HG03064 (cell line): ENCODE results near the gene CABLES1.
A peak's percentile ranks its signal among the peaks of the same experiment; 100 is the strongest.

Source experiments
- ATAC-seq: cut with Tn5 transposase; IDR thresholded peaks from one replicate; pipeline ENCODE4 v1.9.1; 2021; ENCODE audit warnings: low read depth; ENCODE audit not compliant: unreplicated experiment

CABLES1 gene

DNA sequence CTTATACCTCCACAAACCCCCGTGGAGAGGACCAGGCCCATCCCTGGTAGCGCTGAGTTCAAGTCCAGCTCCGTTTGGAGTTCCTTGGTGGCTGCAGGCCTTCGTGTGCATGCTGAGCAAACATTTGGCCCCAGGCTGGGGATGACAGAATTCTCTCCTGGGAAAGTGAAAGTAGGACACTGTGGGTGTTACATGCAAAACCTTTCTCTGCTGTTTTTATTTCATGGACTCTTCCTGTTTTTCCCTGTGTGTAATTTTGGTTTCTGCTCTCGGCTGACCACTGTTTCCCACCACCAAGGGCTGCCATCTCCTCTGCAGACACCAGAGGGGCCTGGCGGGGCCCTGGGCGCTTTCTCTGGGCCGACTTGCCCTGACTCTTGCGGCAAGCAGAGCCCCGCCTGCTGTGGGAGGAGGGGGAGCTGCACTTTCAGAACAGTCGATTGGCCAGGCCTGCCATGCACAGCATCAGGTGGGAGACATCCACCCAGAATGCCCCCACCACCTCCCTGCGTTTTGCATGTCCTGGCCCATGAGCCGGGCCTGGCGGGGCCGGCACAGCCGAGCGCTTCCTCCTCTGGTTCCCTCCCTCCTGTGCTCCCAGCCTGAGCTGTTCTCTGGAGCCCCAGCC lies 102.4 kb downstream of the CABLES1 start:
- ATAC-seq, result no peak

DNA sequence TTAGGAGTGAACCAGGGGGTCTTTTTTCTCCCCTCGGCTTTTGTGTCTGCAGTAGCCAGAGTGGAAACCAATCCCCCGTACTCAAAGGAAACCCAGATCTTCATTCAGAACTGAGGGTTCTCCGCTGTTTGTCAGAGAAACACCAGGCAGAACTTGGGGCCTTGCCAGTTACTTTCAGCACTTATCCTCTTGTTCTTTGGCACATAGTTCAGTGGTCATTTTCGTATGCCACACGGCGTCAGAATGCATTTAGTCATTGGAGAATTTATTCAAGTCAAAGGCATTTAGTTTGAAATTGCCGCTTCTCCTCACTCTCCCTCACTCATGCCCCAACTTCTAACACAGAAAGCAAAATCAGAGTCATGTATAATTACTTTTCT lies 102.9 kb downstream of the CABLES1 start:
- ATAC-seq, result no peak

DNA sequence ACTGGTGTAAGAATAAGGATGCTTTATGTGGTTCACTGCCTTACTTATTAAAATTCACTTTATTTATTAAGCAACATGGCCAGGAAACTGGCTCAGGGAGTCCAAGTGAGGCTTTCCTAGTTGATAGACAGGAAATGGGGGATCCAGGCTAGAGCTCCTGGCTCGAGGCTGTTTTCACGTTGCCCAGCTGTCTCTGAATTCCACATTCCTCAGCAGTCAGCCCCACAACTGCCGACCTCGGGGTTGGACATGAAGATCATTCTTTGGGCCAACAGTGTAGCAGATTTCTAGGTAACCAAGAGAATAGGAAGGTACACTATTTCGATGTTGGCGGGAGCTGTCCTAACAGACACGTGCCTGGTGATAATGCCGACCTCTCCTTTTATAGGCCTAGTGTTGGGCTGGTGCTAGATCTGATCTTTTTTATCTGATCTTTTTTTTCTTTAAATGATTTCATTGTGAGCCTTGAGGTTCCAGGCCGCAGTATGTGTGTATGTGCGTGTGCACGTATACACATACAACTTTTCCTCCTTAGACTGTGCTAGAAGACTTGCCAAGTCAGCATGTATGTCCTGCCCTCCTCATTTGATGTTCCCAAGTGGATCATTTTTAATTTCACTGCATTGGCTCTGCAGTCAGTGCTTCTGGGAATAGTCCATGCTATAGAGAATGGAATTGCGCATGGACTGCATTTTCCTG lies 103.5 kb downstream of the CABLES1 start:
- ATAC-seq, result no peak

- no peak for ATAC-seq
Measured at GRCh38 chr18:23239350-23239692, 104.0 kb downstream of the CABLES1 start.

GRCh38 chr18:23239885-23240608 lies 104.8 kb downstream of the CABLES1 start:
- no peak for ATAC-seq

- ATAC-seq, result no peak
Measured at GRCh38 chr18:23240609-23240930, 105.3 kb downstream of the CABLES1 start.

GRCh38 chr18:23241833-23242496 lies 106.7 kb downstream of the CABLES1 start:
- peak; percentile 82 for ATAC-seq

GRCh38 chr18:23243178-23243577 lies 107.9 kb downstream of the CABLES1 start:
- ATAC-seq, result no peak

- ATAC-seq, result no peak
Measured at GRCh38 chr18:23243816-23244215, 108.5 kb downstream of the CABLES1 start.

- no peak for ATAC-seq
Measured at GRCh38 chr18:23244401-23244800, 109.1 kb downstream of the CABLES1 start.

GRCh38 chr18:23245461-23245860 lies 110.2 kb downstream of the CABLES1 start:
- no peak for ATAC-seq

DNA sequence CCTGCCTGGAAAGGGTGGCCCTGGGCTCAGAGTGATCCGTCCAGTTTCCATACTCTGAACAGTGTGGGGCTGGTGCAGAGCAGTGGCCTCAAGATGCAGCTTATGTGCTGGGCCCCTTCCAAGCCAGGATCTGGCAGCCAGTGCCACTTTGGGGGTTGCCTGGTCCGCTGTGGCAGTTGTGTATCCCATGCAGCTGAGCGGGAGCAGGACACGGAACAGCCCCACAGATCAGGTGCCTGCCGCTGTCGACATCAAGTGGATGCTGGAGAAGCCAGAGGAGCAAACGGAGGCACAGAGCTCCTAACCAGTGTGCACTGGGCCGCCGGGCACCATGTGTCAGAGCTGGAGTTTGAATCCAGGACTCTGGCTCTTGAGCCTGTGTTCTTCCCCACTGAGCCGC lies 112.0 kb downstream of the CABLES1 start:
- no peak for ATAC-seq

GRCh38 chr18:23247896-23248295 lies 112.6 kb downstream of the CABLES1 start:
- ATAC-seq, result no peak

DNA sequence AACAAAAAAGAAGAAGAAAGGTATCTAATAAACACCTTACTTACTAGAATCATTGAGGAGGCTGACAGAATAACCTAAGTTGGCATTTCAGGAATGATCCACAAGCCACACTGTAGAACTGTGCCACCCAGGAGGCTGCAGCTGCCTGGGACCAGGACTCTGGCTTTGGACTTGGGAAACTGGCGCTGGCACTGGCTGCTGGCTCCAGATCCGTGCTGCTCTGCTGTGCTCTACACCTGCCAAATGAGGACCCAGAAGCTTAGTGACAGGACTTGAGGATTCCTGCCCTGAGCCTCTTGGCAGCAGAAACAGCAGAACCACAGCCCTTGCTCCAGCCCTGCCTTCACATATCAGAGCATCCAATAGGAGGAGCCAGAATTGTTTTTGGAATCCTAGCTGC lies 113.5 kb downstream of the CABLES1 start:
- no peak for ATAC-seq

GRCh38 chr18:23249348-23249747 lies 114.1 kb downstream of the CABLES1 start:
- no peak for ATAC-seq

- no peak for ATAC-seq
Measured at GRCh38 chr18:23250893-23251656, 115.8 kb downstream of the CABLES1 start.

- no peak for ATAC-seq
Measured at GRCh38 chr18:23253630-23254029, 118.3 kb downstream of the CABLES1 start.

DNA sequence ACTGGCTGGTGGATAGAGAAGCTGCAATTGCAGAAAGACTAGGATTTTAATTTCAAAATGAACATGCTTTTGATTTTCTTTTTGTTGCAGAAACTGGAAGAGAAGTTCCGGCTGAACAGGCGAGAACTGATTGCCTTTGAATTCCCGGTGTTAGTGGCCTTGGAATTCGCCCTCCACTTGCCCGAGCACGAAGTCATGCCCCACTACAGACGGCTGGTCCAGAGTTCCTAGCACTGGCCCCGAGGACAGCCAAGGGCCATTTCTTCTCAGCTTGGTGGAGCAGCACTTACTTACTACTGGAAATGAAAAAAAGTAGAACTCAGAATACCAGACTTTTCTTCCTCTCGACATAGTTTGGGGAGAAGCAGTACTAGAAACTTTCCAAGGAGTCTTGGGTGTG lies 121.9 kb downstream of the CABLES1 start:
- ATAC-seq, result no peak

DNA sequence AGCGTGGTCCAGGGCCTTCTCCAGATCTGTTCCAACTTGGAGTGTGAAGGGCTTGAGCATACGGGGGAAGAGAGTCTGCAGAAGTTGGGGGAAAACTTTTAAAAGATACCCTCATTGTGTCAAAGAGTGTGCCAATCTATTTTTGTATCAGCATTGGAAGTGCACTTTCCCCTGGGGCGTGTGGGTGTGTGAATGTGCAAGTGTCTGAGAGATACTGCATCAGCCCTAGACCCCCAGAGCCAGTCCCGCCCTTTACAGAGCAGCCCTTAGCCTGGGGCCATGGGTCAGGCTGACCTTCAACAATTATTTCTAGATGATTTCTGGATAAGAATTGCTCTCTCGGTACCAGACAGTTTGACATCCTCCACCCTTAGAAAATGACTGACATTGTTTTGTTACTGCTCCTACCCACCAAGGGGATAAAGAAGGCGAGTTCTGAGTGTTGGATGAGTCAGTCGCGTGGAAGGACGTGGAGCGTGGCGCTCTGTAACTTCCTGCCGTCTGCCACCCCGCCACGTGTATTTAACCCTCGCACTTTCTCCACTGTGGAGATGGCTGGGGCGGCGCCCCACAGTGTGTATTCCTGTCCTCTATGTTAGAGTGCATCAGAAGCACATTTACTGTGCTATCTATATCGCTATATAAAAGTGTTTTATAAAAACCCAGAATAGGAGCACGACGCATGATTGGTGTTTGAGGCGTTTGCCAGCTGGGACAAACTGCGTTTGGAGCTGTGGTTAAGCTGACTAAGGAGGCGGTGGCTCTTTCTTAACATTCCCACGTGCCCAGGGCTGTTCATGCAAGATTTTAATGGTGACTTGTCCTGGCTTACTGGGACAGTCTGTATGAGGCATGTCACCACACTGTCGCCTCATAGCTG lies 122.6 kb downstream of the CABLES1 start:
- ATAC-seq, result no peak
